Erythroblast (primary cell): ENCODE data around the gene TUBB3.

Experiments used
- GATA1 ChIP-seq: IDR thresholded peaks from 2 replicates; pipeline ENCODE4 v1.6.1; 2011; ENCODE audit warnings: low read depth, mild to moderate bottlenecking, control low read depth, low read length, moderate library complexity
- POLR2A ChIP-seq: IDR thresholded peaks from 2 replicates; pipeline ENCODE4 v1.6.1; 2011; ENCODE audit warnings: mild to moderate bottlenecking, low read length

GRCh38 chr16:89973235-89973634 is 50.1 kb downstream of the TUBB3 start:
- no peak for TF ChIP-seq POLR2A
- no peak for TF ChIP-seq GATA1
